Myocyte (in vitro differentiated cells): ENCODE data around the gene RAPSN. TPM values are rescaled to one million over a fixed set of nuclear protein-coding genes. Genes with fewer than 3 reads are reported as not detected.

Source experiments
- DNase-seq: peaks from one replicate; pipeline ENCODE4 v3.0.0-alpha.2; 2012; ENCODE audit warnings: low read depth
- polyA plus RNA-seq: library from polyadenylated mRNA; unstranded; fragments of >200 nt; gene quantifications from one replicate; pipeline ENCODE4 v1.2.1, GENCODE V29; 2012; ENCODE audit warnings: missing spikeins
- total RNA-seq: library from RNA; depleted of rRNA; stranded (reverse); fragments of >200 nt; gene quantifications from 2 replicates; pipeline ENCODE4 v1.2.3, GENCODE V29; 2014

The RAPSN gene
- total RNA-seq: 321 and 358 TPM in 2 replicates
- polyA plus RNA-seq: 191 TPM

DNA sequence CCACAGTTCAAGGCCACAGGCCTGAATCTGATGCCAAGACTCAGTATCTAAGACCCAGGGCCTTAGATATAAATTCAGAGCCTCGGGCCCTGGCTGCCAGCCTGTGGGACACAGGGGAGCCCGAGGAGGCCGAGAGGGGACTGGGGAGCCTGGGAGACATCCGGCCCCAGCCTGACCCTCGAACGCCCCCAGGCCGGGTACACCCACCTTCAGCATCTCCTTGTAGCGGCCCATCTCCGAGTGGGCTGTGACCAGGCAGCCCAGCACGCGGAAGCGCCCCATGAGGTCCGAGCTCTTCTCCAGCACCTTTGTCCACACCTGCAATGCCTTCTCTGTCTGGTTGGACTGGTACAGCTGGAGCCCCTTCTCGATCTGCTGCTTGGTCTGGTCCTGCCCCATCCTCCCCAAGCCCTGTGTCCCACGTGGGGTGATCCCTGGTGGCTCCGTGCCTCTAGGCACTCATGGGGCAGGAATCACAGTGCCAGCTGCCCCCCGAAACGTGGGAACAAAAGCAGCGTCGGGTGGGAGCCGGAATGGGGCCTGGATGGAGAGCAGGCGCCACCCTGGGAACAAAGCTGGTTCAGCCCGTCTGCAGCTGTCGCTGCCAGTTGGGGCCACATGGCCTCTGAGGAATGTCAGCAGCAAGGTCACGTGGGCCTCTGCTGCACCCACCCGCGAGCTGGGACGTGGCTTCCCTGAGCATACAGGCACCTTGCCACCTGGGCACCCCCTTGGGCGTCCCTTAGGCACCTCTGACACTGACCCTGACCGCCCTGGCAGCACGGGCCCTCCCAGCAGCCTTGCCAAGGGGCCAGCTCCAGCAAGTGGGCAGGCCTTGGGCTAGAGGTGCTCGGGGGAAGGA lies at the start of gene RAPSN:
Gene RAPSN (minus strand): TSS at position 571 of the 862 bp plus-strand sequence. CDS start 172 bp downstream, at position 399.
- DNase-seq: peak; percentile 95

DNA sequence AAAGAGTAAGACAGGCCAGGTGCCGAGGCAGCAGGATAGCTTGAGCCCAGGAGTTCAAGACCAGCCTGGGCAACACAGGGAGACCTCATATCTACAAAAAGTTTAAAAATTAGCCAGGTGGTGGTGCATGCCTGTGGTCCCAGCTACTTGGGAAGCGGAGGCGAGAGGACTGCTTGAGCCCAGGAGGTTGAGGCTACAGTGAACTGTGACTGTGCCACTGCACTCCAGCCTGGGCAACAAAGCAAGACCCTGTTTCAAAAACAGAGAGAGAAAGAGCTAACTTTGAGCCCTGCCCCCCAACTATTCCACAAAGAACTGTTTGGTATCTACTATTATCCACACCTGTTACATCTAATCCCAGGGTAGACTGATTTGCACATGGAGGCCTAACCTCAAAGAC lies 49.2 kb upstream of the RAPSN start:
- peak; percentile 38 for DNase-seq

DNA sequence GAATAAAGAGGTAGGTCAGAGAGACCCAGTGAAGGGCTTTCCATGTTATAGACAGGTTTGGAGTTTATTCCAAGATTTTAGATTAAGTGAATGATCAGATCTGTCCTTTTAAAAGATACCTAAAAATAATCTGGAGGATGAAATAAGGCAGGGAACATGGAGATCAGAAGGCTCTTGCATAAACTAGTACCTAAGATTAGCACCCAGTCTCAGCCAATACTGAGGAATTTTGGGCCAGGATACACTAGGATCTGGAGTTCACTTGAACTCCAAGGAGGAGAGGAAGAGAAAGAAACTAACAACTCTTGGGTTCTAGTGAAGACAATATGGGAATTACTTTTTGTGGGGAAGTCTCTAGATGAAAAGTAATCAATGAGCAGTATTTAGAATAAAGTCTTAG lies 47.9 kb upstream of the RAPSN start:
- DNase-seq: no peak

- no peak for DNase-seq
Observed at GRCh38 chr11:47495856-47496217, 46.9 kb upstream of the RAPSN start.

DNA sequence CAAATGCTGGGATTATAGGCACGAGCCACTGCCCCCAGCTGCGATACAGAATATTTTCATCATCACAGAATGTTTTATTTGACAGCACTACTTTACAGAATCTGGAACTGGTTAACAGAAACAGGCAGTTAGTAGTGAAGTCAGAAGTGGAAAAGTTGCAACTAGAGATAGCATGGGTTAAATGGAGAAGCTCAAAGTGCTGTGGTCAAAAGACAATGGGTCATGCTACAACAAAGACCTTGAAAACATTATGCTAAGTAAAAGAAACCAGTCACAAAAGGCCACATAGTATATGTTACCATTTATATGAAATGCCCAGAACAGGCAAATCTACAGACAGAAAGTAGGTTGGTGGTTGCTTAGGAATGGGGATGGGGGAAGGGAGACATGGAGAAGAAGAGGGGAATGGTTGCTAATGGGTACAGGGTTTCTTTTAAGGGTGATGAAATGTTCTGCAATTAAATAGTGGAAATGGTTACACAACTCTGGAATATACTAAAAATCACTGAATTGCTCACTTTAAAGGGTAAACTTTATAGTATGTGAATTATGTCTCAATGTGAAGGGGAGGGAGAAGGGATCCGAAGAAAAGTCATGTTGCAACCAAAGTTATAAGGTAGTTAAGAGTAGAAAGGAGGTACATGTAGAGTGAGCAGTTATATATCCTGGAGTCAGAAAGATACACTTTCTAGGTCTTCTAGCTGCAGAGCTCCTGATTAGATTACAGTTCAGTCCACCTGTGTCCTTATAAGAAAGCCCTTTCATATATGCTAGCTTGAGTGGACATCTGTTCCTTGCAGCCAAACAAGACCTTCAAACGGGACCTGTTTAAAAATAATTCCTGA lies 46.3 kb upstream of the RAPSN start:
- no peak for DNase-seq

DNA sequence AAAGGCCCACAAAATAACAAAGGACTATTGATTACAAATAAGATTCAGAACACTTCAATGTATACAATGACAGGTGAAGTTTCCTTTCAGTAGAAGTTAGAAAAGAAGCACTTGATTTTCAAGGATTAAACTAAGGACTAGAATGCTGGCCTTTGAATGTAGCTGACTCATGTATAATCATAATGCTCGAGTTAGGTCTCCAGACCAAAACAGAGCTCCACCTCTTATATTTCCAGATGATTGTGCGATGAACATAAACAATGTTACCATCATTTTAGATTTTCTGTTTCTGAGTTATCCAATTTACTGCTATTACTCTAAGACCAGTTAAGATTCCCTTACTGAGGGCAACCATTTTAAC lies 40.4 kb upstream of the RAPSN start:
- no peak for DNase-seq

DNA sequence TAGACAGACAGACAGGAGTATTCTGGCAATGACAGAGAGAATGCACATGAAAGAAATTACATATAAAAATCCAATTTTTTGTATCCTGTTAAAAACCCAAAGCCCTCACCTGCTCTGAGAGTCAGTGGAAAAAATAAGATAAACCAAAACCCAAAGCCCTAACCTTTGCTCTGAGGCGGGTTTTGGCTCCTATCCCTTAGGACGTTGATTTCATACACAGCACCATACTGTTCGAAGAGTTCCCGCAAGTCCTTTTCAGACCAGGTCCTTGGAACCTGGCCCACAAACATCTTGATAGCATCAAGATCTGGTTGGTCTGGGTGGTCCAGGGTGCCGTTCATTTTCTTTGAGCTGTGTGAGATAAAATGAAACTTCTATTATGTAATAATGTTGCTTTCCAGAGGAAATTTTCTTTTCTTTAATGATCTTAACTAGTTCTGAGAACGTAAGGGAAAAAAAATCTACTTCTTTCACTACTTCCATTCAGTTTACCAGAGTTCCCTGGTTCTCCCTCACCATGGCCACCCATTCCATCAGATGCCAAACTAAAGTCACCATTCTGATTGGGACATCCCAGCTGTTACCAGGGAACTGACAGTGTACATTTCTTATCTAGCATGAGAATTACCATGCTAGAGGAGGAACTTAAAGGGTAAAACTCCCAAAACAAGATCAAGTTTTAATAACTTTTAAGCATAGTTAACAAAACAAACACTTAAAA lies 39.9 kb upstream of the RAPSN start:
- DNase-seq: no peak

GRCh38 chr11:47488111-47488510 lies 39.2 kb upstream of the RAPSN start:
- no peak for DNase-seq

DNA sequence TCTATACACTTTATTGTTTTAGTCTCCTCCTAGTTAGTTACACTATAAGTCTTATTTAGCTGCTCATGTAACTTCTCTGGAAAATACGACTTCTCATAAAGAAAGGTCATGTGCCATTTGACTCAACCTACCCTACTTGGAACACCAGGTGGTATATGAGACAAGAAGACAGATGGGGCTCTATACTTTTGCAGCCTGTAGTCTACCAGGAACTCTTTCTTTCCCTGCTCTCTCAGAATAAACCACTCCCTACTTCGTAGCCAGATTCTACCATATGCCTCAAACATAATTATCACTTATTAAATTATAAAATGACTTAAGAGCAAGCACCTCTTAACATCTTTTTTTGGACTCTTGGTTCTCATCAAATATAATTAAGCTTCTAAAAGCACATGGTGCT lies 38.5 kb upstream of the RAPSN start:
- DNase-seq: no peak

DNA sequence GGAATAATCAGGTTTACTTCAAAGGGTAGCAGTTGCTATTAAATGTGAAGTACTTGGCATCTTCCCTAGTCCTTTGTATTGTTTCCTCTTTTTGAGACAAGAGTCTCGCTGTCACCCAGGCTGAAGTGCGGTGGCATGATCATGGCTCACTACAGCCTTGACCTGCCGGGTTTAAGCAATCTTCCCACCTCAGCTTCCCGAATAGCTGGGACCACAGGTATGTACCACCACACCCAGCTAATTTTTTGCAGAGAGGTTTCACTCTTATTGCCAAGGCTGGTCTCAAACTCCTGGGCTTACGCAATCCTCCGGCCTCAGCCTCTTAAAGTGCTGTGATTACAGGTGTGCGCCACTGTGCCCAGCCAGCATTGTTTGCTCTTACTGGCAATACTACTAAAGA lies 36.2 kb upstream of the RAPSN start:
- no peak for DNase-seq

DNA sequence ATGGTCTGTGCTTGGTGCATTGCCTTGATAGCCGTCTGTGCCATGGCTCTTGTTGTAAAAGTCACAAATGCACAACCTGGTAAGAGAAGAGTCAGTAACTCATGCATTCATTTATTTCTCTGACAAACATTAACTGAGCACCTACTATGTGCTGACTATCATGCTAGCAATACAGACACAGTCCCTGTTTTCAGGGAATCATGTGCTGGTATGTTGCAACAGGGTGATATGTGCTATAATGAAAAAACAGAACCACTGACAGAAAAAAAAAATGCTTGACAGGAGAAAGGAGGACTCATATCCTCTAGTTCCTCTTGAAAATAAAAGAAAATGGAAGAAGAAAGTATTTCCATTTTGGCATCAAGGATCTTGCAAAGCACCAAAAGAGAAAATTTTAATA lies 34.5 kb upstream of the RAPSN start:
- DNase-seq: no peak

DNA sequence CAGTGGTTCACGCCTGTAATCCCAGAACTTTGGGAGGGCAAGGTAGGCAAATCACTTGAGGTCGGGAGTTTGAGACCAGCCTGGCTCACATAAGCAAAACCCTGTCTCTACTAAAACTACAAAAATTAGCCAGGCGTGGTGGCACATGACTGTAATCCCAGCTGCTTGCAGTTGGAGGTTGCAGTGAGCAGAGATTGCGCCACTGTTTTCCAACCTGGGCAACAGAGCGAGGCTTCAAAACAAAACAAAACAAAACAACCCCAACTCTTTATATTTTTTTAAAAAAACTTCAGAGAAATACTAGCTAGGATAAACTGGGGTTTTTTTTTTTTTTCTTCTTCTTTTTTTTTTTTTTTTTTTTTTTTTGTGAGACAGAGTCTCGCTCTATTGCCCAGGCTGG lies 31.8 kb upstream of the RAPSN start:
- no peak for DNase-seq

GRCh38 chr11:47478651-47479329 lies 29.9 kb upstream of the RAPSN start:
- DNase-seq: no peak

- no peak for DNase-seq
Observed at GRCh38 chr11:47477753-47478152, 28.8 kb upstream of the RAPSN start.

GRCh38 chr11:47477323-47477722 lies 28.4 kb upstream of the RAPSN start:
- DNase-seq: no peak

- no peak for DNase-seq
Observed at GRCh38 chr11:47470671-47471070, 21.7 kb upstream of the RAPSN start.

GRCh38 chr11:47469361-47470179 lies 20.6 kb upstream of the RAPSN start:
- no peak for DNase-seq

DNA sequence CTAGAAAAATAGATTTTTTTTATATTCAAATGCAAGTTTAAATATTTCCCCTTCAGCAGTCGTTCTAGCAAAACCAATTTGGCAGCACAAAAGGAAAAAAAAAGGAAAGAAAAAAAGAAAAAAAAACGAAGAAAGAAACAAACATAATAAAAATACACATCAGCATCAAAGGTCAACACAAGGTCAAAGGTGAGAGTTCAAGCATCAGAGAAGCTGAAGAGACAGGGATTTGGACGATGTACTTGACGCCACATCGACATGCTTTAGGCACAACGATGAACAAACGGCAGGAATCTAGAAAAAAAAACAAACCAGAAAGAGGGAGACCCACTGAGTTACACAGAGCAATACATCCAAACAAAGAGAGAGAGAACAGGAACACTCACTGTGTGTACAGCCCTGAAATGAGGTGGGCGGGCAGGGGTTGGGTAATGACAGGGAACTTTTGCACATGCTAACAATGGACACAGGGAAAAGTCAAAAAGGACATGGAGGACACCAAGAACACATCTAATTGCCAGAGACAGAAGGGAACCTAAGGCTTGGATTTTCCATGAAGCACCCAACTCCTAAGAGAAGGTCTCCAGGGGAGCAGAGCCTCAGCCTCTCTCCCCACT lies 19.8 kb upstream of the RAPSN start:
- no peak for DNase-seq

GRCh38 chr11:47467357-47467756 lies 18.4 kb upstream of the RAPSN start:
- DNase-seq: no peak

GRCh38 chr11:47466701-47467250 lies 17.8 kb upstream of the RAPSN start:
- DNase-seq: peak; percentile 33
